Urinary bladder (tissue), 4 donors: Measurements from ENCODE around the gene SIPA1L3. TPM values are rescaled to one million over a fixed set of nuclear protein-coding genes. Genes with fewer than 3 reads are reported as not detected.
A peak's percentile ranks its signal among the peaks of the same experiment; 100 is the strongest.
"Not testable (repeated sequence)": the region's sequence is repeated elsewhere in the genome, so short reads cannot be mapped to it uniquely, and the experiment has no call there.

Source experiments
- DNase-seq: peaks from one replicate; pipeline ENCODE4 v3.0.0-alpha.2; 2015; ENCODE audit errors: extremely low spot score
- H3K27ac ChIP-seq: one replicate; pipeline ENCODE4 v1.5.1; 2013; ENCODE audit warnings: low read depth, mild to moderate bottlenecking, moderate library complexity
- H3K36me3 ChIP-seq: one replicate; pipeline ENCODE4 v1.6.1; 2013; ENCODE audit warnings: mild to moderate bottlenecking, moderate library complexity; ENCODE audit not compliant: insufficient read depth
- H3K4me1 ChIP-seq: one replicate; pipeline ENCODE4 v1.6.1; 2013; ENCODE audit warnings: mild to moderate bottlenecking, moderate library complexity; ENCODE audit not compliant: insufficient read depth
- H3K4me3 ChIP-seq: one replicate; pipeline ENCODE4 v1.5.1; 2013; ENCODE audit warnings: low read depth, low read length
- WGBS: extraction: QIAGEN DNeasy Blood & Tissue Kit; methylation state at CpG from one replicate; pipeline ENCODE4 v1.1.7; 2013; 5-methylcytosine and 5-hydroxymethylcytosine counted together
- polyA plus RNA-seq: library from polyadenylated mRNA; stranded (reverse); fragments of 200-250 nt; gene quantifications from one replicate; pipeline ENCODE4 v1.2.3, GENCODE V29; 2013
- total RNA-seq: library from RNA; depleted of rRNA; stranded (reverse); fragments of >200 nt; gene quantifications from one replicate; pipeline ENCODE4 v1.2.3, GENCODE V29; 2014
- donor health status: healthy with polysubstance abuse.
- donor health status: healthy.

The SIPA1L3 gene
- total and polyA plus RNA-seq, 2 donors = 6.2 to 11.5 TPM

DNA sequence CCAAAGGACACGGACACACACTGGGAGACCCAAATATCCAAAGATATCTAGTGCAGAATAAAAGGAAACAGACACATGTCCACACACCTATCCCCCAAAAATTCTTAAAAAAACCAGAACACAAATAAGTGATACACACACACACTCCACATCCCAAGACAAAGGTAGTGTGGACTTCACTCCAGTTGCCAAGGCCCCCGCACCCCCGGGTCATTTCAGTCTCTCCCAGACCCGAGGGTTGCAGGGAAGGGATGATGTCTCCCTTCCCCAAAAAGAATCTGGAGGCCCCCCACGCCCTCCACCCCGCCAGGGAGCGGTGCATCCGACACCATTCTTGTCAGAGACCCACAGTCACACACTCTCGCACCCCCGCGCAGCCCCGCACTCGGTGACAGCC lies 316.6 kb downstream of the SIPA1L3 start:
- no peaks in the 10 kb centered on the region for H3K36me3 ChIP-seq
- H3K4me3 ChIP-seq = peak overlapping the region; percentile 34
- 11% methylated on average over 13 of the region's 13 CpGs for WGBS
- no peak for DNase-seq
- no peak overlapping the region for H3K27ac ChIP-seq
- H3K4me1 ChIP-seq = no peaks in the 10 kb centered on the region

- Histone ChIP-seq H3K36me3 (no peaks in the 10 kb centered on the region), H3K4me1 (peaks cover 3% of the 10 kb centered on the region), H3K4me3 (peak within 1 kb of the TSS; percentile 34), H3K27ac (no peak within 1 kb of the TSS)
- DNase-seq = no peak
- WGBS = 3% methylated on average over 61 of the region's 61 CpGs
Observed at GRCh38 chr19:38224014-38224862, 317.2 kb downstream of the SIPA1L3 start, which contains the start of gene DPF1. Gene DPF1 (minus strand): TSS chr19:38224222. CDS start chr19:38224142, 80 bp downstream.

DNA sequence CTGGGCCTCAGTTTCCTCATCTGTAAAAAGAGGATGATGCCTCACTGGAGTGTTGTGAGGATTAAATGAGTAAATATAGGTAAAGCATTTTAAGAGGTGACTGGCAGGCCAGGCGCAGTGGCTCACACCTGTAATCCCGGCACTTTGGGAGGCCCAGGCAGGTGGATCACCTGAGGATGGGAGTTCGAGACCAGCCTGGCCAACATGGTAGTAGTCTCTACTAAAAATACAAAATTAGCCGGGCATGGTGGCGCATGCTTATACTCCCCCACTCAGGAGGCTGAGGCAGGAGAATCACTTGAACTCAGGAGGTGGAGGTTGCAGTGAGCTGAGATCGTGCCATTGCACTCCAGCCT lies 317.8 kb downstream of the SIPA1L3 start:
- DNase-seq, H3K27ac ChIP-seq, H3K4me3 ChIP-seq, H3K4me1 ChIP-seq, H3K36me3 ChIP-seq: not testable (repeated sequence)
- 94% methylated on average over 6 of the region's 6 CpGs for WGBS

DNA sequence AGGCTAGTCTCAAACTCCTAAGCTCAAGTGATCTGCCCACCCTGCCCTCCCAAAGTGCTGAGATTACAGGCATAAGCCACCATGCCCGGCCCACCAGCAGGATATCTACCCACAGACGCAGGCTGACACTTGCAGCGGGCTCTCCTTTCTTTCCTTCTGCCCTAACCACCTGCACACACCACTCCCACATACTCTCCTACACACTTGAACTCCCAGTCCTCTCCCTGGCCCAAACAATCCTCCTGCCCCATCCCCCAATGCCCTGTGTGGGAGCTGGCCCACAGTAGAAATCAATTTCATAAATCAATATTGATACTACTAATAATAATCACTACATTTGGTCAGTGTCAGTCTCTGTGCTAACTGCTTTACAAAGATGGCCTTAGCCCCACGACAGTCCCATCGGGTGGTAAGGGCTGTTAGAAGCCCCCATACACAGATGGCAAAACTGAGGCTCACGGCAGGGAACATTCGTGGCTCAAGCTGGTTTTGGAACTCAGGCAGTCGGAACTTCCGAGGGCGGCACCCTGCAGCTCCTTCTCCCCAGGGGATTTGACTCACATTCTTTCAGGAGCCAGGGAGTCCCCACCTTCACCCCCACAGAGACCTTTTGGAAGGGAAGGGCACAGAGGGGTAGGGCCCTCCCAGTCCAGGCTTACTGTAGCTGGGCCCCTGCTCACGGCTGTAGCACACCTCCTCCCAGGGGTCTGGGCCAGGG lies 320.4 kb downstream of the SIPA1L3 start:
- no peak for DNase-seq
- Histone ChIP-seq H3K4me1 (peaks cover 3% of the 10 kb centered on the region), H3K4me3 (no peak overlapping the region), H3K27ac (no peak overlapping the region), H3K36me3 (no peaks in the 10 kb centered on the region)
- 73% methylated on average over 11 of the region's 11 CpGs for WGBS

DNA sequence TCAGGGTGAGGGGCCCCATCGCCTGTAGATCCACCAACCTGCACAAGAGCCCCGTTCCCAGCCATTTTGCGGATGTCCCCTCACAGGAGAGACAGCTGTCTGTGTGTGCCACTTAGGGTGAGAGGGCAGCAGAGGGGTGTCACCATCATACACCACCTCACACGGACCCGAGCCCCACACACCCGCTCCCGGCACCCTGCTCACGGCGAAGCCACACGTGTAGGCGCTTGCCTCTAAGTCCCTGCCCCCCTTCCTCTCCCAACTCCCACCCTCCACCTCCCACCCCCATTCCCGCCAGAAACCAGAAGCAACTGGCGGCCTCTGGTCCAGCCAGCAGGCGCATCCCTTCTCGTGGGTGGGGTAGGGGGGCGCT lies 321.0 kb downstream of the SIPA1L3 start:
- no peak for DNase-seq
- WGBS = 19% methylated on average over 16 of the region's 16 CpGs
- no peaks in the 10 kb centered on the region for H3K36me3 ChIP-seq
- H3K27ac ChIP-seq = no peak overlapping the region
- H3K4me1 ChIP-seq = peaks cover 3% of the 10 kb centered on the region
- peak overlapping the region; percentile 6 for H3K4me3 ChIP-seq

DNA sequence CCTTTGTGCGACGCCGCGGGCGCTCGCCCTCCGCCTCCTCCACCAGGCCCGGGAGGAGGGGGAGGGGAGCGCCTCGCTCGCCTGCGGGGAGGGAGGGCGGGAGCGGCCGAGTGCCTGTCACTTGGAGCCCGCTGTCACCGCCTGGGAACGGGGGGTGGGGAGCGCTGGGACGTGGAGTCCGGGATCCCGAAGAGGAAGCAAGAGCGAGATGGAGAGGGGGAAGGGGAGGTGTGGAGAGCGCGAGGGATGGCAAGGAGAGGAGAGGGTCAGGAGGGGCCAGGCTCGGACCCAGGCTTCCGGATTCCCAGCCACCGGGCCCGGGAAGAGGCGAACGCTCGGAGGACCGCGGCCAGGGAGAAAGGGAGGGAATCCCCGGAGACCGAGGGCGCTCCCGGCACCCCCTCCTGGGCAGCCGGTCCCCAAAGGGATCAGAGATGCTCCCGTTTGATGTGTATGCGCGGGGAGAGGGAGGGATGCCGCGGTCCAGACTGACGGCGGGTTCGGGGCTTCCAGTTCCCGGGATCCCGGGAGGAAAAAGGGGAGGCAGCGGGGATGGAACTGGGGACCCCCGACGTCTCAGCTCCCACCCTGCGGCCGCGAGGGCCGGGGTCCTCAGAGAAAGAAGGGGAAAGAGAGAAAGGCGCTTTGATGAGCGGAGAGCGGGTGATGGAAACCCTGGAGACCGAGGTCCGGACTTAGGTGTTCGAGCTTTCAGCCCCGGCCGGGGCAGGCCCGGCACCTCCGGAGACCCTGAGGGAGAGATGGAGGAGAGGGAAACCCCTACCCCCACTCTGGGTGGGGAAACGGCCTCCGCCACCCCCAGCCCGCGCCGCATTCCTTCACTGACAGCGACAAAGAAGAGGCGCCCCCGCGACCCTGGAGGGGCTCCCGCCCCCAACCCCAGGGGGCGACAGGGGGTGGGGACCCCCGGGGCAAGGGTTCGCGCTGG lies 321.8 kb downstream of the SIPA1L3 start:
- WGBS = under 1% methylated on average over 80 of the region's 80 CpGs
- no peak for DNase-seq
- Histone ChIP-seq H3K4me1 (peaks cover 3% of the 10 kb centered on the region), H3K36me3 (no peaks in the 10 kb centered on the region), H3K27ac (no peak overlapping the region), H3K4me3 (peak overlapping the region; percentile 16)

DNA sequence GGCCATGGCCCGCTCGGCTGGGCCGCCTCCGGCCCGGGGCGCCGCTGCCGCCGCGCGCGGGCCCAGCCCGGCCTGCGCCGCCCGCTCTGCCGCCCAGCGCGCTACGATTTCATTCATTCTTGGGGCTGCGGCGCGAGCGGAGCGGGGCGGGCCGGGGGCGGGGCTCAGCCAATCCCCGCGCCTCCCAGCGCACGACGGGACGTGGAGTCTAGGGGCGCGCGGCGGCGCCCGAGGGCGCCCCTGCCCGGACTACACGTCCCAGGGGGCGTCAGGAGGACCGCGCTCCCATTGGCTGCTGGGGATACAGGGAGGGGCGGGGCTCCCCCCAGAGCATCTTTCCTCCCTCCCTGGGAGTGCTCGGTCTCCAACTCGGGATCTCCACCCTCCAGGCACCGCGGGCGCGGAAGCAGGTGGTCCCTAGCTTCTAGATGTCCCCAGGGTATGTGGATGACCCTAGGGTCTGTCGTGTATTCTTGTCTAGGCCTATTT lies 322.6 kb downstream of the SIPA1L3 start:
- no peaks in the 10 kb centered on the region for H3K36me3 ChIP-seq
- H3K27ac ChIP-seq = no peak overlapping the region
- DNase-seq = no peak
- H3K4me1 ChIP-seq = peaks cover 3% of the 10 kb centered on the region
- peak overlapping the region; percentile 16 for H3K4me3 ChIP-seq
- under 1% methylated on average over 53 of the region's 54 CpGs for whole genome bisulfite sequencing

- not testable (repeated sequence) for H3K4me1 ChIP-seq, H3K36me3 ChIP-seq, H3K27ac ChIP-seq, DNase-seq, H3K4me3 ChIP-seq
- 76% methylated on average over 3 of the region's 3 CpGs for WGBS
Observed at GRCh38 chr19:38230506-38231133, 323.6 kb downstream of the SIPA1L3 start.

DNA sequence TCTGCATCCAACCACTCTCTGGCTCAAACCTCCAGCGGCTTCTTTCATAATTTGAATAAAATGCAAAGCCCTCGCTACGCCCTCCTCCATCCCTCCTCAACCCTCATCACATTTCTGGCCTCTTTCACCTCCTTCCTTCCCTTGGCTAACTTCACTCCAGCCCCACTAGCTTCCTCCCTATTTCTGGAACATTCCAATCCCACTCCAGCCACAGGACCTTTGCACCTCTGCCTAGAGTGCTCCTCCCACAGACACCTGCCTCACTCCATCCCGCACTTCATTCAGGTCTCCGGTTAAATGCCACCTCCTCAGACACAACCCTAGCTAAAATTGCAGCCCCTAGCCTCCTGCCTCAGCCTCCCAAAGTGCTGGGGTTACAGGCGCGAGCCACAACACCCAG lies 324.9 kb downstream of the SIPA1L3 start:
- Histone ChIP-seq H3K36me3 (no peaks in the 10 kb centered on the region), H3K27ac (no peak overlapping the region), H3K4me1 (peaks cover 3% of the 10 kb centered on the region), H3K4me3 (no peak overlapping the region)
- no peak for DNase-seq
- 92% methylated on average over 7 of the region's 7 CpGs for WGBS

DNA sequence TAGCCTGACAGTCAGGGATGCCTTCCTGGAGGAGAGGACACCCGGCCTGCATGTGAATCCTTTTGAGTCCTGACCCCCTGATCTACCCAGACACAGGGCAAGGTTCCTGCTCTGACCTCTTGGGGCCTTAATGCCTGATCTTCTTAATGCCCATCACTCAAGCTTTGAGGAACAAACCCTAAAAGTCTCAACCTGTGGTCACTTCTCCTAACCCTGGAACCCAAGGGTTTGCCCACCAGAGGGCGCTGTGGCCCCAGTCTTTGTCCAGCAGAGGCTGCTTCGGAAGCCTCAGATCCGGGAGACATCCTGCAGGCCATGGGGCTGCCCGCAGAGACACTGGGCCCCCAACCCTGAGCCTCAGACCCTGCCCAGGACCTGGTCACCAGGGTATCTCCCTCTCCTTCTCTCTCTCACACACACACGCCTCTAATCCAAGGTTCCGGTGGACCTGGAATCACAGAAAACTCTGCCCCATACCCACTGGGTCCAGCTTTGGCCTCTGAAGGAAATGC lies 326.8 kb downstream of the SIPA1L3 start:
- DNase-seq = no peak
- 19% methylated on average over 7 of the region's 7 CpGs for WGBS
- H3K36me3 ChIP-seq = no peaks in the 10 kb centered on the region
- peaks cover 2% of the 10 kb centered on the region for H3K4me1 ChIP-seq
- H3K27ac ChIP-seq = no peak overlapping the region
- no peak overlapping the region for H3K4me3 ChIP-seq

DNA sequence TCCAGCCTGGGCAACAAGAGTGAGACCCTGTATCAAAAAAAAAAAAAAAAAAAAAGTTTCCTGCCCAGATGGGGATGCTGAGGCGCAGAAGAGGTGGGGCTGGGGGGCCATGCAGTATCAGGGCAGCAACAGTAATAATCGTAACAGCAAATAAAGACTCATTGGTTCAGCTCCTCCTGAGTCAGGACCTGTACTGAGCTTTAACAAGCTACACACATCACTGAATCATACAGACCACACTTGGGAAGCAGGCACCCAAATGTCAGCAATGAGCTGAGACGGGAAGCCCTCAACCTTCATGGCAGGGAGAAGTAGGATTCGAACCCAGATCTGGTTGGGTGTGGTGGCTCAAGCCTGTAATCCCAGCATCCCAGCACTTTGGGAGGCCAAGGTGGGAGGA lies 327.6 kb downstream of the SIPA1L3 start:
- WGBS = 79% methylated on average over 4 of the region's 4 CpGs
- no peak for DNase-seq
- no peaks in the 10 kb centered on the region for H3K36me3 ChIP-seq
- no peaks in the 10 kb centered on the region for H3K4me1 ChIP-seq
- no peak overlapping the region for H3K27ac ChIP-seq
- no peak overlapping the region for H3K4me3 ChIP-seq

GRCh38 chr19:38239816-38240215 lies 332.8 kb downstream of the SIPA1L3 start:
- H3K27ac ChIP-seq = no peak overlapping the region
- 56% methylated on average over 8 of the region's 8 CpGs for WGBS
- H3K4me1 ChIP-seq = no peaks in the 10 kb centered on the region
- no peak for DNase-seq
- H3K36me3 ChIP-seq = no peaks in the 10 kb centered on the region
- H3K4me3 ChIP-seq = no peak overlapping the region

DNA sequence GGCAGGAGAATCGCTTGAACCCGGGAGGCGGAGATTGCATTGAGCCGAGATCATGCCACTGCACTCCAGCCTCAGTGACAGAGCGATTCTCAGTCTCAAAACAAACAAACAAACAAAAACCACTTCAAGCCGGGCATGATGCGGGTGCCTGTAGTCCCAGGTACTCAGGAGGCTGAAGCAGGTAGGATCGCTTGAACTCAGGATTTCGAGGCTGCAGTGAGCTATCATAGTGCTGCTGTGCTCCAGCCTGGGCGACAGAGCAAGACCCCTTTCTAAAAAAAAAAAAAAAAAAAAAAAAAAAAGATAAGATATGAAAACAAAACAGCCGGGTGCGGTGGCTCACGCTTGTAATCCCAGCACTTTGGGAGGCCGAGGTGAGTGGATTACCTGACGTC lies 336.3 kb downstream of the SIPA1L3 start:
- Histone ChIP-seq H3K27ac (no peak overlapping the region), H3K4me1 (no peaks in the 10 kb centered on the region), H3K4me3 (no peak overlapping the region), H3K36me3 (no peaks in the 10 kb centered on the region)
- no peak for DNase-seq
- WGBS = 71% methylated on average over 15 of the region's 15 CpGs
